ENCODE measurements around the gene BEND7.

DNA sequence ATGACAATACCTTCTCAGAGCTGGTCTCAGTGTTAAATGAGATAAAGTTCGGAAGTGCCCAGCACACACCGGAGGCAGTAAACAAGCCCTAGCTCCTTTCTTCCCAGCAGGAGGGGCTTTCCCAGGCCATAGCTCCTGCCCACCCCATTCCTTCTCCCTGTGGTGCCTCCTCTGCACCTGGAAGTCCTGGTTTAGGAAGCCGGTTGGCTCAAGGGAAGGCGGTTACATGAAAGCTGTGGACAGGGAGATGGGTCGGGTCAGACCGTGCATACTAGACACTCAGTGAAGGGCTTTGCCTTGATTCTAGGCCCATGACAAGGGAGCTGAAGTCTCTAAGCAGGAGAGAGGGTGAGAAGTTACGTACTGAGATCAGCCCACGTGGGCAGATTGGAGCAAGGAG lies 8.6 kb downstream of the BEND7 start:
- TF ChIP-seq POLR2AphosphoS5 (IDR thresholded peaks at IDR 0.05) (no peak), POLR2A (IDR thresholded peaks at IDR 0.05) (no peak)
- TF ChIP-seq, protein P1, sequence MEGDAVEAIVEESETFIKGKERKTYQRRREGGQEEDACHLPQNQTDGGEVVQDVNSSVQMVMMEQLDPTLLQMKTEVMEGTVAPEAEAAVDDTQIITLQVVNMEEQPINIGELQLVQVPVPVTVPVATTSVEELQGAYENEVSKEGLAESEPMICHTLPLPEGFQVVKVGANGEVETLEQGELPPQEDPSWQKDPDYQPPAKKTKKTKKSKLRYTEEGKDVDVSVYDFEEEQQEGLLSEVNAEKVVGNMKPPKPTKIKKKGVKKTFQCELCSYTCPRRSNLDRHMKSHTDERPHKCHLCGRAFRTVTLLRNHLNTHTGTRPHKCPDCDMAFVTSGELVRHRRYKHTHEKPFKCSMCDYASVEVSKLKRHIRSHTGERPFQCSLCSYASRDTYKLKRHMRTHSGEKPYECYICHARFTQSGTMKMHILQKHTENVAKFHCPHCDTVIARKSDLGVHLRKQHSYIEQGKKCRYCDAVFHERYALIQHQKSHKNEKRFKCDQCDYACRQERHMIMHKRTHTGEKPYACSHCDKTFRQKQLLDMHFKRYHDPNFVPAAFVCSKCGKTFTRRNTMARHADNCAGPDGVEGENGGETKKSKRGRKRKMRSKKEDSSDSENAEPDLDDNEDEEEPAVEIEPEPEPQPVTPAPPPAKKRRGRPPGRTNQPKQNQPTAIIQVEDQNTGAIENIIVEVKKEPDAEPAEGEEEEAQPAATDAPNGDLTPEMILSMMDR (IDR thresholded peaks at IDR 0.05): no peak
